Tibial nerve (tissue), 4 donors: ENCODE results near the gene BSPRY.

Experiments used
- CTCF ChIP-seq, 5 experiments: fragments of 200-600 bp in 3 of 5; fragments of 450-650 bp in 2 of 5; sonication (generic) in 3 of 5; IDR thresholded peaks; one replicate each; pipeline ENCODE4 v1.5.1; 2016 to 2019; ENCODE audit warnings: antibody characterized with exemption in 5 of 5, mild to moderate bottlenecking in 3 of 5, moderate library complexity in 2 of 5
- EP300 ChIP-seq, 2 donors: sonication (generic); formaldehyde crosslinking; IDR thresholded peaks; one replicate each; pipeline ENCODE4 v1.6.1; 2017; ENCODE audit warnings: antibody characterized with exemption in 2 of 2, mild to moderate bottlenecking in 1 of 2
- POLR2A ChIP-seq, 2 donors: fragments of 450-650 bp; IDR thresholded peaks; one replicate each; pipeline ENCODE4 v1.6.1; 2017; ENCODE audit warnings: antibody characterized with exemption in 2 of 2, mild to moderate bottlenecking in 2 of 2, moderate library complexity in 2 of 2

- no peak for TF ChIP-seq CTCF (IDR thresholded peaks at IDR 0.05)
- TF ChIP-seq POLR2A (IDR thresholded peaks at IDR 0.05): no peak
- TF ChIP-seq EP300 (IDR thresholded peaks at IDR 0.05): no peak
These were observed 21.1 kb upstream of the BSPRY start for GRCh38 chr9:113328045-113328782.
